Epidermal melanocyte (primary cell): ENCODE data around the gene EPB41L1.

ENCODE experiments used
- DNase-seq: peaks from one replicate; pipeline ENCODE4 v3.0.0; 2011; ENCODE audit warnings: low spot score; ENCODE audit not compliant: insufficient read length

Gene EPB41L1

GRCh38 chr20:36255445-36255844 lies 100.9 kb downstream of the EPB41L1 start:
- DNase-seq: no peak

GRCh38 chr20:36259177-36260061 lies 104.9 kb downstream of the EPB41L1 start:
- no peak for DNase-seq

GRCh38 chr20:36260316-36260715 lies 105.8 kb downstream of the EPB41L1 start:
- no peak for DNase-seq

GRCh38 chr20:36261389-36262105 lies 107.0 kb downstream of the EPB41L1 start:
- no peak for DNase-seq

GRCh38 chr20:36262440-36262839 lies 107.9 kb downstream of the EPB41L1 start:
- DNase-seq: no peak

- DNase-seq: no peak
These were observed 110.1 kb downstream of the EPB41L1 start for GRCh38 chr20:36264426-36265246.

- no peak for DNase-seq
These were observed 111.6 kb downstream of the EPB41L1 start for GRCh38 chr20:36266189-36266588.

GRCh38 chr20:36267605-36268381 lies 113.3 kb downstream of the EPB41L1 start:
- DNase-seq: no peak

GRCh38 chr20:36268440-36269342 lies 114.2 kb downstream of the EPB41L1 start:
- no peak for DNase-seq

GRCh38 chr20:36269507-36269906 lies 115.0 kb downstream of the EPB41L1 start:
- DNase-seq: no peak

GRCh38 chr20:36270744-36271638 lies 116.5 kb downstream of the EPB41L1 start:
- no peak for DNase-seq

- no peak for DNase-seq
These were observed 117.4 kb downstream of the EPB41L1 start for GRCh38 chr20:36271639-36272546.

GRCh38 chr20:36272547-36273220 lies 118.1 kb downstream of the EPB41L1 start:
- DNase-seq: no peak

GRCh38 chr20:36273414-36274180 lies 119.1 kb downstream of the EPB41L1 start:
- DNase-seq: no peak

- no peak for DNase-seq
These were observed 119.8 kb downstream of the EPB41L1 start for GRCh38 chr20:36274181-36274841.

- no peak for DNase-seq
These were observed 120.5 kb downstream of the EPB41L1 start for GRCh38 chr20:36275011-36275410.
